ENCODE measurements around the gene CHST5.

GRCh38 chr16:75573955-75574354 lies 38.0 kb upstream of the CHST5 start:
- no peak for TF ChIP-seq CTCF (conservative IDR thresholded peaks at IDR 0.05; ENCODE audit: low read depth in 2 of 2)
- no peak for TF ChIP-seq EZH2 (IDR thresholded peaks at IDR 0.05; ENCODE audit: low read depth, unreplicated experiment)
- TF ChIP-seq EZH2phosphoT487 (IDR thresholded peaks at IDR 0.05; ENCODE audit: unreplicated experiment) = no peak
- no peak for TF ChIP-seq ZNF331 (CRISPR knock-in tag; IDR thresholded peaks at IDR 0.05; ENCODE audit: low read depth)
- no peak for TF ChIP-seq REST (IDR thresholded peaks at IDR 0.05; ENCODE audit: unreplicated experiment)
- TF ChIP-seq ZNF114 (CRISPR knock-in tag; IDR thresholded peaks at IDR 0.05) = no peak
- TF ChIP-seq JUNB (IDR thresholded peaks at IDR 0.05; ENCODE audit: unreplicated experiment) = no peak

Data from GM23338 (cell line).